Panc1 (cell line): Measurements from ENCODE around the gene BCL10. TPM values are rescaled to one million over a fixed set of nuclear protein-coding genes. Genes with fewer than 3 reads are reported as not detected.
A peak's percentile ranks its signal among the peaks of the same experiment; 100 is the strongest.

Source experiments
- ATAC-seq: fragments of 200-7000 bp; cut with Tn5 transposase; 2 replicates; pipeline ENCODE4 v1.9.1; 2020; ENCODE audit warnings: mild to moderate bottlenecking, moderate library complexity
- BruUV-seq: library from RNA; stranded (reverse); fragments of 400-500 nt; replicated peaks from 2 replicates; lab custom pipeline; 2021; lab: Mats Ljungman, UMichigan
- CTCF ChIA-PET: fragments of 300-600 bp; sonication (Branson Sonifier 250); formaldehyde crosslinking; loops from one replicate; lab custom pipeline; 2022; ENCODE audit warnings: antibody characterized with exemption; lab: Charles Lee
- POLR2A ChIA-PET: fragments of 300-600 bp; sonication (Branson Sonifier 250); formaldehyde crosslinking; loops from one replicate; lab custom pipeline; 2022; ENCODE audit warnings: antibody characterized with exemption; lab: Charles Lee
- DNase-seq: peaks from one replicate; pipeline ENCODE4 v3.0.0-alpha.2; 2010; ENCODE audit warnings: low read depth, low spot score
- H3K27ac ChIP-seq: 2 replicates; pipeline ENCODE4 v1.5.1; 2011; ENCODE audit warnings: mild to moderate bottlenecking, low read length, inconsistent platforms
- H3K27me3 ChIP-seq: fragments of 200-500 bp; sonication (Bioruptor generic); 2 replicates; pipeline ENCODE4 v1.6.0; 2014; ENCODE audit warnings: low read length, inconsistent platforms; ENCODE audit not compliant: control insufficient read depth, insufficient read depth
- H3K36me3 ChIP-seq: fragments of 200-500 bp; sonication (Bioruptor generic); 2 replicates; pipeline ENCODE4 v1.5.1; 2014; ENCODE audit warnings: inconsistent platforms, mild to moderate bottlenecking, low read length, moderate library complexity; ENCODE audit not compliant: control insufficient read depth, insufficient read depth
- H3K4me1 ChIP-seq: 2 replicates; pipeline ENCODE4 v1.5.1; 2011; ENCODE audit warnings: inconsistent platforms, mild to moderate bottlenecking, low read length, moderate library complexity; ENCODE audit not compliant: control insufficient read depth, insufficient read depth
- H3K4me3 ChIP-seq, 2 experiments: 2 replicates each; pipeline ENCODE4 v1.5.1; 2011 to 2012; ENCODE audit warnings: low read depth in 2 of 2, low read length in 2 of 2, mild to moderate bottlenecking in 2 of 2, inconsistent platforms in 1 of 2, moderate library complexity in 1 of 2
- H3K9me3 ChIP-seq: fragments of 200-500 bp; sonication (Bioruptor generic); 2 replicates; pipeline ENCODE4 v1.5.1; 2014; ENCODE audit warnings: low read depth, mild to moderate bottlenecking, inconsistent platforms, low read length, moderate library complexity; ENCODE audit not compliant: control insufficient read depth, insufficient read depth
- POLR2AphosphoS5 ChIP-seq: IDR thresholded peaks from 2 replicates; pipeline ENCODE4 v1.6.1; 2012; ENCODE audit warnings: mild to moderate bottlenecking, low read depth, low read length, moderate library complexity
- SIN3A ChIP-seq: IDR thresholded peaks from 2 replicates; pipeline ENCODE4 v1.6.1; 2012; ENCODE audit warnings: low read depth, mild to moderate bottlenecking, low read length, moderate library complexity, borderline replicate concordance; ENCODE audit not compliant: insufficient read depth
- TCF7L2 ChIP-seq: IDR thresholded peaks from 2 replicates; pipeline ENCODE4 v1.6.1; 2011; ENCODE audit warnings: mild to moderate bottlenecking, low read depth, low read length, inconsistent platforms
- in situ Hi-C: cut with HindIII; loops from 2 replicates; pipeline ENCODE4 v1.10.0; 2016; ENCODE audit warnings: low sequenced_read_pairs, low pct_unique_long_range_greater_than_20kb
- intact Hi-C: fragments of 100-400 bp; cut with micrococcal nuclease; formaldehyde crosslinking; loops from one replicate; pipeline ENCODE4 v1.10.0; 2022; ENCODE audit not compliant: unreplicated experiment
- total RNA-seq: library from RNA; stranded (reverse); gene quantifications from one replicate; pipeline ENCODE4 v1.2.1, GENCODE V29; 2021; ENCODE audit not compliant: unreplicated experiment
- TF ChIP-seq, protein P1 (sequence below): fragments of 450-650 bp; IDR thresholded peaks from 2 replicates; pipeline ENCODE4 v1.5.1; 2017; ENCODE audit warnings: mild to moderate bottlenecking
- TF ChIP-seq, protein P2 (sequence below), 2 experiments: IDR thresholded peaks; 2 replicates each; pipeline ENCODE4 v1.6.1; 2011 to 2012; ENCODE audit warnings: low read depth in 2 of 2, control low read depth in 1 of 2, low read length in 1 of 2, mild to moderate bottlenecking in 1 of 2, moderate library complexity in 1 of 2; ENCODE audit not compliant: insufficient read depth in 1 of 2

BCL10 gene
- total RNA-seq, 1 experiment from 2014 or later, result 69.9 TPM

DNA sequence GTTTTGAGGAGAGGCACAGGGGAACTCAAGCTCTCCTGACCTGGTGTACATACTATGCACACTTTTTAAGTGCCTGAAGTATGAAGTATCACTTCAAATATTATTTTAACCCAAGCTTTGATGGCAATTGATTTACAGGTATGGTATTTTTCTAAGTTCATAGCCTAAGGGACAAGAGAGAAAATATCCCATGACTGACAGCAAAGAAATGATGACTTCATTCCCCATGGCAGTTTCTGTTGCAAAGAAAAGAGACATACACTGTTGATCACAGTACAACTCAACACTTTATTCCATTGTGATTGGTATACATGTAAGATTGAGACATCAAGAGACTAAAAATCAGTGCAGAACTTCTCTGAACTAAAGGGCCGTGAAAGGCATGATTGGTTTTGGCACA is 41.8 kb upstream of the BCL10 start:
- Histone ChIP-seq H3K36me3 (peaks cover 6% of the 10 kb centered on the region), H3K27me3 (no peaks in the 10 kb centered on the region), H3K4me3 (no peak overlapping the region), H3K27ac (peak overlapping the region; percentile 59; the same call in 1 of the 2 replicates), H3K4me1 (peaks cover 47% of the 10 kb centered on the region), H3K9me3 (peaks cover 2% of the 10 kb centered on the region; the same call in 1 of the 2 replicates)
- ChIA-PET CTCF (no interaction called here), POLR2A (no interaction called here)
- TF ChIP-seq, protein P1, sequence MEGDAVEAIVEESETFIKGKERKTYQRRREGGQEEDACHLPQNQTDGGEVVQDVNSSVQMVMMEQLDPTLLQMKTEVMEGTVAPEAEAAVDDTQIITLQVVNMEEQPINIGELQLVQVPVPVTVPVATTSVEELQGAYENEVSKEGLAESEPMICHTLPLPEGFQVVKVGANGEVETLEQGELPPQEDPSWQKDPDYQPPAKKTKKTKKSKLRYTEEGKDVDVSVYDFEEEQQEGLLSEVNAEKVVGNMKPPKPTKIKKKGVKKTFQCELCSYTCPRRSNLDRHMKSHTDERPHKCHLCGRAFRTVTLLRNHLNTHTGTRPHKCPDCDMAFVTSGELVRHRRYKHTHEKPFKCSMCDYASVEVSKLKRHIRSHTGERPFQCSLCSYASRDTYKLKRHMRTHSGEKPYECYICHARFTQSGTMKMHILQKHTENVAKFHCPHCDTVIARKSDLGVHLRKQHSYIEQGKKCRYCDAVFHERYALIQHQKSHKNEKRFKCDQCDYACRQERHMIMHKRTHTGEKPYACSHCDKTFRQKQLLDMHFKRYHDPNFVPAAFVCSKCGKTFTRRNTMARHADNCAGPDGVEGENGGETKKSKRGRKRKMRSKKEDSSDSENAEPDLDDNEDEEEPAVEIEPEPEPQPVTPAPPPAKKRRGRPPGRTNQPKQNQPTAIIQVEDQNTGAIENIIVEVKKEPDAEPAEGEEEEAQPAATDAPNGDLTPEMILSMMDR, result no peak
- TF ChIP-seq TCF7L2, result no peak
- no peak for ATAC-seq
- DNase-seq, result no peak
- no TSS peak for BruUV-seq
- in situ Hi-C loops (loop anchor here (25.0 kb wide), 1 partner anchor 369 kb away; no protein-coding TSS in a partner anchor), intact Hi-C loops (no loop called here)

DNA sequence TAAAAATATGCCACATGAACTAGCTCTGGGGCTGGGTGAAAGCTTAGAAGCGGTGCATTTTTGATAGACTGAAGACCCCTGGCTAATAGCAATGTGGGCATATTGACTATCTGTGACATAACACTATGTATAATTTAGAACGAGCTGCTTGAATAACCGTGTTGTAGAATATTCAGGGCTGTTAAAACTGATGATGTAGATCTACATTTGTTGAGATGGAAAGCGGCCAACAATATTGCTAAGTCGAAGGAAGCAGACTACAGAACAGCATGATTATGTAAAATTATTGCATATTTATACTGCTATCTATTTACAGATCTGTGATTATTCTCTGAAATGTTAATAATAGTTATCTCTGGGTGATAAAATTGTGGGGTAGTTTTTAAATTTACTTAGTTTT is 41.1 kb upstream of the BCL10 start:
- TF ChIP-seq POLR2AphosphoS5 (no peak), SIN3A (no peak), TCF7L2 (no peak)
- TF ChIP-seq, protein P1, result no peak
- TF ChIP-seq, protein P2, sequence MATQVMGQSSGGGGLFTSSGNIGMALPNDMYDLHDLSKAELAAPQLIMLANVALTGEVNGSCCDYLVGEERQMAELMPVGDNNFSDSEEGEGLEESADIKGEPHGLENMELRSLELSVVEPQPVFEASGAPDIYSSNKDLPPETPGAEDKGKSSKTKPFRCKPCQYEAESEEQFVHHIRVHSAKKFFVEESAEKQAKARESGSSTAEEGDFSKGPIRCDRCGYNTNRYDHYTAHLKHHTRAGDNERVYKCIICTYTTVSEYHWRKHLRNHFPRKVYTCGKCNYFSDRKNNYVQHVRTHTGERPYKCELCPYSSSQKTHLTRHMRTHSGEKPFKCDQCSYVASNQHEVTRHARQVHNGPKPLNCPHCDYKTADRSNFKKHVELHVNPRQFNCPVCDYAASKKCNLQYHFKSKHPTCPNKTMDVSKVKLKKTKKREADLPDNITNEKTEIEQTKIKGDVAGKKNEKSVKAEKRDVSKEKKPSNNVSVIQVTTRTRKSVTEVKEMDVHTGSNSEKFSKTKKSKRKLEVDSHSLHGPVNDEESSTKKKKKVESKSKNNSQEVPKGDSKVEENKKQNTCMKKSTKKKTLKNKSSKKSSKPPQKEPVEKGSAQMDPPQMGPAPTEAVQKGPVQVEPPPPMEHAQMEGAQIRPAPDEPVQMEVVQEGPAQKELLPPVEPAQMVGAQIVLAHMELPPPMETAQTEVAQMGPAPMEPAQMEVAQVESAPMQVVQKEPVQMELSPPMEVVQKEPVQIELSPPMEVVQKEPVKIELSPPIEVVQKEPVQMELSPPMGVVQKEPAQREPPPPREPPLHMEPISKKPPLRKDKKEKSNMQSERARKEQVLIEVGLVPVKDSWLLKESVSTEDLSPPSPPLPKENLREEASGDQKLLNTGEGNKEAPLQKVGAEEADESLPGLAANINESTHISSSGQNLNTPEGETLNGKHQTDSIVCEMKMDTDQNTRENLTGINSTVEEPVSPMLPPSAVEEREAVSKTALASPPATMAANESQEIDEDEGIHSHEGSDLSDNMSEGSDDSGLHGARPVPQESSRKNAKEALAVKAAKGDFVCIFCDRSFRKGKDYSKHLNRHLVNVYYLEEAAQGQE (IDR thresholded peaks at IDR 0.05; ENCODE audit: insufficient read depth in 1 of 2, low read depth in 2 of 2, low read length in 1 of 2), result no peak
- H3K27me3 ChIP-seq, result no peaks in the 10 kb centered on the region
- peak overlapping the region; percentile 85 for H3K27ac ChIP-seq
- intact Hi-C loops (no loop called here), in situ Hi-C loops (loop anchor here (25.0 kb wide), 1 partner anchor 370 kb away; no protein-coding TSS in a partner anchor)
- BruUV-seq, result no TSS peak
- no peak overlapping the region for H3K4me3 ChIP-seq
- DNase-seq, result no peak
- ChIA-PET POLR2A (no interaction called here), CTCF (no interaction called here)
- peaks cover 47% of the 10 kb centered on the region for H3K4me1 ChIP-seq
- peaks cover 6% of the 10 kb centered on the region for H3K36me3 ChIP-seq
- ATAC-seq, result no peak
- H3K9me3 ChIP-seq, result peaks cover 4% of the 10 kb centered on the region; the same call in 1 of the 2 replicates
